Stomach (tissue), 19 donors: ENCODE measurements around the gene CNOT6L. TPM values are rescaled to one million over a fixed set of nuclear protein-coding genes. Genes with fewer than 3 reads are reported as not detected.
"Not testable (repeated sequence)": the region's sequence is repeated elsewhere in the genome, so short reads cannot be mapped to it uniquely, and the experiment has no call there.

Source experiments
- DNase-seq, 2 donors: peaks; one replicate each; pipeline versions ENCODE4 v3.0.0 to v3.0.0-alpha.2; 2013 to 2019
- H3K27ac ChIP-seq, 5 donors: fragments of 200-600 bp in 4 of 5; sonication (generic) in 4 of 5; one replicate each; pipeline ENCODE4 v1.5.1; 2013 to 2019; ENCODE audit warnings: mild to moderate bottlenecking in 1 of 5, moderate library complexity in 1 of 5
- H3K27me3 ChIP-seq, 3 donors: fragments of 200-600 bp; sonication (generic); one replicate each; pipeline ENCODE4 v1.5.1; 2017 to 2019; ENCODE audit warnings: mixed run types in 1 of 3
- H3K36me3 ChIP-seq, 4 donors: fragments of 200-600 bp; sonication (generic); 1 replicate in 3 of 4; 2 replicates in 1 of 4; pipeline ENCODE4 v1.5.1; 2016 to 2019
- H3K4me1 ChIP-seq, 4 donors: fragments of 200-600 bp; sonication (generic); one replicate each; pipeline ENCODE4 v1.5.1; 2016 to 2019
- H3K4me3 ChIP-seq, 4 donors: fragments of 200-600 bp; sonication (generic) in 3 of 4; one replicate each; pipeline ENCODE4 v1.5.1; 2016 to 2019; ENCODE audit warnings: mild to moderate bottlenecking in 1 of 4
- H3K9me3 ChIP-seq, 4 donors: fragments of 200-600 bp; sonication (generic); one replicate each; pipeline ENCODE4 v1.5.1; 2016 to 2019
- EP300 ChIP-seq: sonication (generic); formaldehyde crosslinking; IDR thresholded peaks from one replicate; pipeline ENCODE4 v1.6.1; 2017; ENCODE audit warnings: antibody characterized with exemption
- POLR2A ChIP-seq, 4 donors: fragments of 450-650 bp; IDR thresholded peaks; one replicate each; pipeline ENCODE4 v1.6.1; 2016; ENCODE audit warnings: antibody characterized with exemption in 4 of 4, control low read depth in 2 of 4, mild to moderate bottlenecking in 1 of 4, moderate library complexity in 1 of 4
- POLR2AphosphoS5 ChIP-seq, 3 donors: sonication (generic); formaldehyde crosslinking; IDR thresholded peaks; one replicate each; pipeline ENCODE4 v1.6.1; 2016; ENCODE audit warnings: antibody characterized with exemption in 3 of 3
- WGBS, 5 donors: extraction: QIAGEN DNeasy Blood & Tissue Kit in 3 of 5; methylation state at CpG; one replicate each; pipeline versions ENCODE4 v1.1.5 to v1.1.7; 2013 to 2018; 5-methylcytosine and 5-hydroxymethylcytosine counted together
- intact Hi-C: fragments of 100-400 bp; cut with DNase I; formaldehyde crosslinking; loops from one replicate; pipeline ENCODE4 v1.15.1; 2023; ENCODE audit warnings: low total_unique reads
- long read RNA-seq, 10 donors: transcript quantifications; one replicate each; lab custom pipeline, GENCODE V29; 2026
- polyA plus RNA-seq, 3 donors: library from polyadenylated mRNA; stranded (reverse); fragments of 200-250 nt; gene quantifications; one replicate each; pipeline ENCODE4 v1.2.3, GENCODE V29; 2013
- total RNA-seq, 5 donors: library from RNA; depleted of rRNA; stranded (reverse); fragments of >200 nt; gene quantifications; one replicate each; pipeline versions ENCODE4 v1.1.0 to v1.2.3, GENCODE V29; 2014 to 2016
- TF ChIP-seq, protein P1 (sequence below), 7 experiments: fragments of 450-650 bp in 4 of 7; fragments of 200-600 bp in 3 of 7; sonication (generic) in 3 of 7; IDR thresholded peaks; one replicate each; pipeline ENCODE4 v1.5.1; 2016 to 2019; ENCODE audit warnings: antibody characterized with exemption in 7 of 7, control low read depth in 2 of 7, mild to moderate bottlenecking in 1 of 7
- donor health status: healthy with polysubstance abuse.
- donor health status: Bipolar disorder and iron deficiency.
- donor health status: healthy.

Gene CNOT6L
- total RNA-seq (10 to 100 TPM in 3 of 5 donors, 1 to 10 TPM in 2; 6.7 to 74.5 (median 13.8) TPM), polyA plus RNA-seq (1 to 10 TPM; 4.6 to 5.5 (median 5.3) TPM)
- long read RNA-seq, donor 1, partial matches to known transcripts = 0 of 1 reads
- long read RNA-seq, donor 1, other reads (novel, unspliced or antisense) = 0 of 1 reads
- long read RNA-seq, donor 2, full-length matches to known transcripts = 1 of 1 reads
- long read RNA-seq, donor 2, partial matches to known transcripts = 0 of 1 reads
- long read RNA-seq, donor 2, other reads (novel, unspliced or antisense) = 0 of 1 reads
- long read RNA-seq, donor 3 = 0 reads
- long read RNA-seq, donor 4 = 0 reads
- long read RNA-seq, donor 5, full-length matches to known transcripts = 1 of 1 reads
- long read RNA-seq, donor 5, partial matches to known transcripts = 0 of 1 reads
- long read RNA-seq, donor 5, other reads (novel, unspliced or antisense) = 0 of 1 reads
- long read RNA-seq, donor 6 = 0 reads
- long read RNA-seq, donor 7 = 0 reads
- long read RNA-seq, donor 8, full-length matches to known transcripts = 2 of 2 reads
- long read RNA-seq, donor 8, partial matches to known transcripts = 0 of 2 reads
- long read RNA-seq, donor 8, other reads (novel, unspliced or antisense) = 0 of 2 reads
- long read RNA-seq, donor 9 = 0 reads
- long read RNA-seq, donor 10, full-length matches to known transcripts = 2 of 2 reads
- long read RNA-seq, donor 10, partial matches to known transcripts = 0 of 2 reads
- long read RNA-seq, donor 10, other reads (novel, unspliced or antisense) = 0 of 2 reads

DNA sequence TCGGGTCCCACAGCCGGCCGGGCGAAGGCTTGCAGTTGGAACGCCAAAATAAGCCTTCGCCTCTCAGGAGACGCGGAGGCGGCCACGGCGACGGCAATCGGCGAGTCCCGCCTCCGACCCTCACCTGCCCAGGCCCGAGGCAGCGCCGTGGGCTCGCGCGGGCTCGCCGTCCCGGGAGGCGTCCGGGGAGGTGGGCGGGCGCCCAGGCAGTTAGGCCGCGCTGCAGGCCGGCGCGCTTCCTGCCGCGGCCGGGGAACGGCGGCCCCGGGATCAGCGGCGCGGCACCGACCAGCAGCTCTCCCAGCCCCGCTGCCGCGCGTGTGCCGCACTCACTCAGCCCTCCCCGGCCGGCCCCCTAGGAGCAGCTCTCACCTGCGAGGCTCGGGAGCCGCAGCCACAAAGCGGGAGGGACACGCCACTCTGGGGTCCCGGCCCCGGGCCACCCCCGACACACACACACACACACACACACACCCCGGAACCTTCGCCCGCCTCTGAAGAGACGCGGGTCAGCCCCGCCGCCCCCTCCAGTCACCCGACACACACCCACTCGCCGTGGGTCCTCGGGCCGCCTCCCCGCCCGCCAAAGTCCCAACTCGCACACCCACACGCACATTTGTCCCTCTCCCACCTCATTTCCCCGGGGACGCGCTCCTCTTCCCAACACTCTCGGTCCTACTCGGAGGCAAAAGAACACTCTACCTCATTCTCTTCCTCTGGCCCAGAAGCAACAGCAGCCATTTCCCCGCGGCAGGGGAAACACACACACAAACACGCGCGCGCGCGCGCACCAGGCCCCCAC is at the start of gene CNOT6L:
TSS of gene CNOT6L (minus strand) at position 767 of the 802 bp plus-strand sequence. CDS start at position 707, 60 bp downstream.
- DNase-seq = peak; percentile 79 to 93
- 0 to 1% (median 0%) methylated on average over 50 to 89 of the region's 89 CpGs for WGBS, 5 donors
- Histone ChIP-seq H3K4me3 (peak within 1 kb of the TSS; percentile 78 to 95 (median 86)), H3K27ac (peak within 1 kb of the TSS; percentile 98 to 100 (median 100)), H3K36me3 (no peaks in the 10 kb centered on the region), H3K4me1 (peaks cover 30 to 58% (median 44%) of the 10 kb centered on the region in 4 donors), H3K27me3 (no peaks in the 10 kb centered on the region), H3K9me3 (no peaks in the 10 kb centered on the region)
- intact Hi-C loops = no loop called here
- no peak for TF ChIP-seq EP300
- peak; percentile 0 to 55 (median 11) for TF ChIP-seq POLR2AphosphoS5 (IDR thresholded peaks at IDR 0.05)

DNA sequence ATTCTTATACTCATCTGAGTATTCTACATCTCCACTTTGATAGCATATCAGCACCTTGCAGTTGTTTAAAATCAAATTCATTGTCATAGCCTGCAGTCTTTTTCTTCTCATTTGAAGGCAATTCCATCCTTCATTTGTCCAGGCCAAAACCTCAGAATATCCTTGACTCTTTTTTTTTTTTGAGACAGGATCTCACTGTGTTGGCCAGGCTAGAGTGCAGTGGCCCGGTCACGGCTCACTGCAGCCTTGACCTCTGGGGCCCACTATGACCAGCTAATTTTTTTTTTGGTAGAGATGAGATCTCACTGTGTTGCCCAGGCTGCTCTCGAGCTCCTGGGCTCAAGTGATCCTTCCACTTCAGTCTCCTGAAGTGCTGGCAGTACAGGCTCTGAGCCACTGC is 46.1 kb upstream of the CNOT6L start:
- no peak for TF ChIP-seq POLR2AphosphoS5 (IDR thresholded peaks at IDR 0.05)
- TF ChIP-seq, protein P1, sequence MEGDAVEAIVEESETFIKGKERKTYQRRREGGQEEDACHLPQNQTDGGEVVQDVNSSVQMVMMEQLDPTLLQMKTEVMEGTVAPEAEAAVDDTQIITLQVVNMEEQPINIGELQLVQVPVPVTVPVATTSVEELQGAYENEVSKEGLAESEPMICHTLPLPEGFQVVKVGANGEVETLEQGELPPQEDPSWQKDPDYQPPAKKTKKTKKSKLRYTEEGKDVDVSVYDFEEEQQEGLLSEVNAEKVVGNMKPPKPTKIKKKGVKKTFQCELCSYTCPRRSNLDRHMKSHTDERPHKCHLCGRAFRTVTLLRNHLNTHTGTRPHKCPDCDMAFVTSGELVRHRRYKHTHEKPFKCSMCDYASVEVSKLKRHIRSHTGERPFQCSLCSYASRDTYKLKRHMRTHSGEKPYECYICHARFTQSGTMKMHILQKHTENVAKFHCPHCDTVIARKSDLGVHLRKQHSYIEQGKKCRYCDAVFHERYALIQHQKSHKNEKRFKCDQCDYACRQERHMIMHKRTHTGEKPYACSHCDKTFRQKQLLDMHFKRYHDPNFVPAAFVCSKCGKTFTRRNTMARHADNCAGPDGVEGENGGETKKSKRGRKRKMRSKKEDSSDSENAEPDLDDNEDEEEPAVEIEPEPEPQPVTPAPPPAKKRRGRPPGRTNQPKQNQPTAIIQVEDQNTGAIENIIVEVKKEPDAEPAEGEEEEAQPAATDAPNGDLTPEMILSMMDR (IDR thresholded peaks at IDR 0.05) = no peak
- no peak for TF ChIP-seq POLR2A (IDR thresholded peaks at IDR 0.05)
- no peak for TF ChIP-seq EP300
- no peak for DNase-seq
- H3K36me3 ChIP-seq = peaks cover 0 to 25% (median 16%) of the 10 kb centered on the region in 4 donors
- 90 to 97% (median 96%) methylated on average over 3 of the region's 3 CpGs for WGBS, 5 donors
- no peaks in the 10 kb centered on the region for H3K9me3 ChIP-seq
- no peak overlapping the region for H3K4me3 ChIP-seq
- peaks cover 8 to 58% (median 31%) of the 10 kb centered on the region in 4 donors for H3K4me1 ChIP-seq
- intact Hi-C loops = no loop called here
- no peaks in the 10 kb centered on the region for H3K27me3 ChIP-seq
- H3K27ac ChIP-seq = no peak overlapping the region

DNA sequence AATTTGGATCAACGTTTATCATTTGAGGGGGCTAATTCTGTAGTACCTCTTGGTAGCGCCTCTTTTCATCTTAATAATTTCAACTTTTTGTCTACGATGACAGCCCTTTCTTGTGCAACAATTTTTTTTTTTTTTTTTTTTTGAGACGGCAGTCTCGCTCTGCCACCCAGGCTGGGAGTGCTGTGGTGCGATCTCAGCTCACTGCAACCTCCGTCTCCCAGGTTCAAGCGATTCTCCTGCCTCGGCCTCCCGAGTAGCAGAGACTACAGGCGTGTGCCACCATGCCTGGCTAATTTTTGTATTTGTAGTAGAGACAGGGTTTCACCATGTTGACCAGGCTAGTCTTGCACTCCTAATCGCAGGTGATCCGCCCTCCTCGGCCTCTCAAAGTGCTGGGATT is 44.2 kb upstream of the CNOT6L start:
- DNase-seq = peak in 1 of 2 donors; percentile 18
- H3K27ac ChIP-seq = peak overlapping the region; percentile 26 to 98 (median 95)
- 14 to 17% (median 17%) methylated on average over 14 of the region's 14 CpGs for WGBS, 5 donors

DNA sequence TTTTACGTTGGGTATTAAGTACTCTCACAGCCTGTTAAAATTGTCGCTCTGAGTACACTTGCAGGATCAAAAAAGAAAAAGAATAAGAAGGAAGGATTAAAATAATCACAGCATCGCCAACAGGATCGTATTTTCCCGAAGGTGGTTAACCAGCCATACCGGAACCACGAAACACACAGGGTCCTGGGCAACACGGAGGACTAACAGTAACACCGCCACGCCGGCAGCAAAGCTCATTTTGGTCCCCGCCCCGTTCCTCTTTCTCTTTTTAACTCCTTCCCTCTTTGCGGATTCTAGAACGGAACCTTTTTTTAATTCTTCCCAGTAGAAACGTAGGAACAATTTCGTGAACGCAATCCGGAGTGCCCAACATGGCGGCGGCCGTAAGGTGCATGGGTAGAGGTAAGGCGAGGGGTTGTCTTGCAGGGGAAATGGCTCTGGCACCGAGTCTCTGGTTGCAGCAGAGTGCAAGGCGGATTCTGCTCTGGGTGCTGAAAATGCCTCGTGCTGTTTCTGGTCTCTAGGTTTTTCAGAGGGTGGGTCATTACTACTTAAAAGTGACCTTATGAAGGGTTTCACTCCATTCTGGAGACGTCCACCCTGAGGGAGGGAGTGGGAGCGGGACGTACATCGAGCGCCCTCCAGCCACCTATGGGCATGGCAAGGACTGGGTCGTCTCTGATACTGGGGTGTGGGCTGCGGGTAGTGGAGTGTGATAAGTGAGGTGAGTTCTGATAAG is 43.5 kb upstream of the CNOT6L start, which contains the start of gene MRPL1:
TSS of gene MRPL1 (plus strand) at position 353 of the 739 bp plus-strand sequence. CDS start at position 372, 19 bp downstream.
- no peak for TF ChIP-seq EP300
- TF ChIP-seq, protein P1 (IDR thresholded peaks at IDR 0.05) = peak in 1 of 7 experiments; percentile 7
- peak in 2 of 4 donors; percentile 9 to 31 for TF ChIP-seq POLR2A (IDR thresholded peaks at IDR 0.05)
- TF ChIP-seq POLR2AphosphoS5 (IDR thresholded peaks at IDR 0.05) = peak; percentile 83 to 94 (median 93)
- intact Hi-C loops = no loop called here
- Histone ChIP-seq H3K27me3 (no peaks in the 10 kb centered on the region), H3K4me1 (peaks cover 8 to 38% (median 24%) of the 10 kb centered on the region in 4 donors), H3K27ac (peak within 1 kb of the TSS; percentile 85 to 98 (median 95)), H3K36me3 (peaks cover 0 to 15% (median 9%) of the 10 kb centered on the region in 4 donors), H3K4me3 (peak within 1 kb of the TSS; percentile 70 to 90 (median 73)), H3K9me3 (no peaks in the 10 kb centered on the region)
- DNase-seq = peak; percentile 93 to 97
- 0% methylated on average over 32 to 33 of the region's 33 CpGs for WGBS, 5 donors

More for the DNA sequence above, 44.2 kb upstream of the CNOT6L start:
- H3K36me3 ChIP-seq = peaks cover 0 to 17% (median 11%) of the 10 kb centered on the region in 4 donors
- H3K27me3 ChIP-seq, H3K9me3 ChIP-seq, intact Hi-C loops: not testable (repeated sequence)
- H3K4me3 ChIP-seq = peak overlapping the region; percentile 70 to 90 (median 73)
- H3K4me1 ChIP-seq = peaks cover 8 to 43% (median 24%) of the 10 kb centered on the region in 4 donors
